ENCODE data around the gene TIAM2.
"Not testable (repeated sequence)": the region's sequence is repeated elsewhere in the genome, so short reads cannot be mapped to it uniquely, and the experiment has no call there.

The TIAM2 gene

DNA sequence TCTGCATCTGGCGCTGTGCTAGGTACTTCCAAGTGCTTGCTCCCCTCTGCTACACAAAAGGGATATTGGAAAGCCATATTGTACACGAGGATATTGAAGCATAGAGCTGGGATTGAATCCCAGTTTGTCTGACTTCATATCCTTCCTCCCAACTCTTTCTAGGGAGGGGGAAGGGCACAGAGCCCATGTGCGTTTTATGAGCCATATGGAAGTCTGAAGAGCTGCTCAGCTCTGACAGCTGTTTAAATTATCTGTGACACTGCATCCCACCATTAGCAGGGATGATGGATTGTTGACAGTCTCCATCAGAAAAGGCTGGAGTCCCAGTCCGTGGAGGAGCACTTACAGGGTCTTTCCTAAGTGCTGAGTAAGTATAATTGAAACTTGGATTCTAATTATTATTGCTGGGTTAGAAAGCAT lies 18.4 kb downstream of the TIAM2 start:
- TF ChIP-seq, protein P1, sequence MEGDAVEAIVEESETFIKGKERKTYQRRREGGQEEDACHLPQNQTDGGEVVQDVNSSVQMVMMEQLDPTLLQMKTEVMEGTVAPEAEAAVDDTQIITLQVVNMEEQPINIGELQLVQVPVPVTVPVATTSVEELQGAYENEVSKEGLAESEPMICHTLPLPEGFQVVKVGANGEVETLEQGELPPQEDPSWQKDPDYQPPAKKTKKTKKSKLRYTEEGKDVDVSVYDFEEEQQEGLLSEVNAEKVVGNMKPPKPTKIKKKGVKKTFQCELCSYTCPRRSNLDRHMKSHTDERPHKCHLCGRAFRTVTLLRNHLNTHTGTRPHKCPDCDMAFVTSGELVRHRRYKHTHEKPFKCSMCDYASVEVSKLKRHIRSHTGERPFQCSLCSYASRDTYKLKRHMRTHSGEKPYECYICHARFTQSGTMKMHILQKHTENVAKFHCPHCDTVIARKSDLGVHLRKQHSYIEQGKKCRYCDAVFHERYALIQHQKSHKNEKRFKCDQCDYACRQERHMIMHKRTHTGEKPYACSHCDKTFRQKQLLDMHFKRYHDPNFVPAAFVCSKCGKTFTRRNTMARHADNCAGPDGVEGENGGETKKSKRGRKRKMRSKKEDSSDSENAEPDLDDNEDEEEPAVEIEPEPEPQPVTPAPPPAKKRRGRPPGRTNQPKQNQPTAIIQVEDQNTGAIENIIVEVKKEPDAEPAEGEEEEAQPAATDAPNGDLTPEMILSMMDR (IDR thresholded peaks at IDR 0.05; ENCODE audit: low read depth, low read length): no peak

DNA sequence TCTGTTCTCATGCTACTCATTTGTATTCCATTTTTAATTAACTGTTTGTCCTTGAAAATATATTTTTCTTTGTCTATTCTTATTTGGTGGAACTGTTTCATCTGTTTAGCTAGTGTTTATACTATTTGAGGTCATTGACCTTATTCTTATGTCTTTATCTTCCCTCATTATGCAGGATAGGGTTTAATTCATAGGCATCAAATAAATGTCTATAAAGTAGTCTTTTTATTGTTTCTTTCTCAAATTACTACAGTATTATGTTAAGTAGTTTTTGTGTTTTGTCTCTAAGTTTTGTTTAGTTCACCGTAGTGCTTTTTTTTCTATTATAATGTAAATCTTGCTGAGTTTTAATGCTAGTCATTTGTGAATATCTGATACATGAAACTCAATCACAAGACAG lies 19.0 kb downstream of the TIAM2 start:
- TF ChIP-seq, protein P1 (IDR thresholded peaks at IDR 0.05; ENCODE audit: low read depth, low read length): no peak

More for the DNA sequence above, 18.4 kb downstream of the TIAM2 start:
- no peak overlapping the region for H3K4me3 ChIP-seq (ENCODE audit: low read depth, low read length)

DNA sequence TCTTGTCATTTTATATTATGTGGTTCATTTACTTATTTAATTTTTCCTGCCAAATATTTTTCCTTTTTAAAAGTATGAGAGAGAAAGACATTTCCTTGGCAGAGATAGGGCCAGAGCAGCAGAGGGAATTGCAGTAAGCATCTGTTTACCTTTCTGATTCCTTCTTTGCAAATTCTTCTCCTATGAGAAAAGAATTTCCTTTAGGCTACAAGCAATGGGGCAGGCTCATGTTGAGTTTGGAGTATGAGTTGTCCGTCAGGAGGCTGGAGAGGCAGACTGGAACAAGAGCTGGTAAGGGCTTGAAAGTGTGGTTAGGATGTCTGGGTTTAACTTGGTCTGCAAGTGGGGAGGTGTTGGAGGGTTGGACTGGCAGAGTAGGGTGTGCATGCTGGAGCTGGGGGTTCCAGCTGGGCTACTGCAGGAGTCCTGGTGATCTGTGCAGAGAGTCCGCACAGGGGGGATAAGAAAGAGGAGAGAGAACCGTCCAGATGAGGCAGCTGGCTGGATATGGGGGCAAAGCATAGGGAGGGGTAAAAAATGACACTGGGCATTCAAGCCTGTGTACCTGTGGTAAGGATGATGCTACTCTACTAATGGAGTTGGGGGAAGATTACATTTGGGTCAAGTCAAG lies 19.7 kb downstream of the TIAM2 start:
- no peak overlapping the region for H3K4me3 ChIP-seq (ENCODE audit: low read depth, low read length)
- TF ChIP-seq, protein P1 (IDR thresholded peaks at IDR 0.05; ENCODE audit: low read depth, low read length): no peak

More for the DNA sequence above, 19.0 kb downstream of the TIAM2 start:
- H3K4me3 ChIP-seq (ENCODE audit: low read depth, low read length): no peak overlapping the region

DNA sequence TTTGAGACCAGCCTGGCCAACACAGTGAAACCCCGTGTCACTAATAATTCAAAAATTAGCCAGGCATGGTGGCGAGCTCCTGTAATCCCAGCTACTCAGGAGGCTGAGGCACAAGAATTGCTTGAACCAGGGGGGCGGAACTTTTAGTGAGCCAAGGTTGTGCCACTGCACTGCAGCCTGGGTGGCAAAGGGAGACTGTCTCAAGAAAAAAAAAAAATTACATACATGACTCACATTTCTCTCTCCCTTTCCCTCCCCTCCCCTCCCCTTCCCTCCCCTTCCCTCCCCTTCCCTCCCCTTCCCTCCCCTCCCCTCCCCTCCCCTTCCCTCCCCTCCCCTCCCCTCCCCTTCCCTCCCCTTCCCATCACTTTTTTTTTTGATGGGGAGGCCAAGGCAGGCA lies 23.3 kb downstream of the TIAM2 start:
- H3K4me3 ChIP-seq (ENCODE audit: low read depth, low read length): not testable (repeated sequence)

DNA sequence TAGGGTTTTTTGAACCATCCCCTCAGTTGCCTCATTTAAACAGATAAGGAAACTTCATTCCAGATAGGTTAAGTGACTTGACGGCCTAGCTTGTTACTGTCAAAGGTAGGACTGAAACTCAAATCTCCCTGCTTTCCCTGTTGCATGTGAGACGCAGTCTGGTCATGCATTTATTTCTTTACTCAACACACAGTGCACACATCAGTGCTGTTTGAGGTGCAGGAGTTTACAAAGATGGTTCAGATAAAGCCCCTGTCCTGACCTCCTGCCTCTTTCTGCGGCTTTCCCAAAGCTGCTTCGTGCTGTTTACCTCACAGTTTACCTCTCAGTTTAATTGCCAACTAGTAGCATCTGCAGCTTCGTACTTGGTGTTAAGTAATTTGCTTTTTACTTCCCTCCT lies 26.6 kb downstream of the TIAM2 start:
- TF ChIP-seq, protein P1 (IDR thresholded peaks at IDR 0.05; ENCODE audit: low read depth, low read length): no peak
- no peak overlapping the region for H3K4me3 ChIP-seq (ENCODE audit: low read depth, low read length)

DNA sequence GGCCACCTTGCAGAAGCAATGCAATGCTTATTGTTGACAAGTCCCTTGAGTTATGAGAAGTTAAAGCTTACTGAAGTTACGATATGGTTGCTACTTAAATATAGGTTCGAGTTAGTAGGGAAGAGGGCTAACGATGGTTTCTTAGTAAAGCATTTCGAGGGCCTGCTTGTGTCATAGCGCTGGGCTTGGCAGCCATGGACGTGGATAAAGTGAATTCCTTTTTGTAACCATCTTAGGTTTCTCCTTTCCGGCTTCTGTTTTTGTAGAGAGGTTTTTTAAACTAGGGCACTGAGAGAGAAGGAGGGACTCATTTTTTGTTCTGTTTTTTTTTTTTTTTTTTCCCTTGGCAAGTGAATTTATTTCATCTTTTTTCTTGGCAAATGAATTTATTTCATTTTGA lies 27.6 kb downstream of the TIAM2 start:
- TF ChIP-seq, protein P1 (IDR thresholded peaks at IDR 0.05; ENCODE audit: low read depth, low read length): no peak
- no peak overlapping the region for H3K4me3 ChIP-seq (ENCODE audit: low read depth, low read length)

DNA sequence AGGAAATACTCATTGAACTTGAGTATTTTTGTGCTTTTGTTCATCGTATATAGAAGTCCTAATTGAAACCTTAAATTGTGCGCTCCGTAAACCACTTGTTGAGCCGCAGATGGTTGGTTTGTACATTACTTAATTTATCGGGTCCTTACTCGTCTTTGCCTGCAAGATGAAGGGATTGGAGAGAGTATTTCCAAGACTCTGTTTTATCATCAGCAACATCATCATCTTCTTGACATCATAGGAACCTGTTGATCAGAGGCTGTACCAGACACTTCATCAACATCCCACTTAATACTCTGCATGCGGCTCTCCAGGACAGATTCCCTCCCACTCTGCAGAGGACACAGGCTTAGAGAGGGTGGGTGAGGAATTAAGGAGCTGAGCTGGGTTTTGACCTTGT lies 28.6 kb downstream of the TIAM2 start:
- TF ChIP-seq, protein P1 (IDR thresholded peaks at IDR 0.05; ENCODE audit: low read depth, low read length): no peak
- no peak overlapping the region for H3K4me3 ChIP-seq (ENCODE audit: low read depth, low read length)

Measured in WI38 (cell line).